Heart right ventricle (tissue), 16 donors: ENCODE measurements around the gene CCNF. TPM values are rescaled to one million over a fixed set of nuclear protein-coding genes. Genes with fewer than 3 reads are reported as not detected.

Source experiments
- ATAC-seq, 8 donors: fragments of 200-7000 bp; cut with Tn5 transposase; one replicate each; pipeline ENCODE4 v1.9.1; 2020; ENCODE audit warnings: mild to moderate bottlenecking in 8 of 8, moderate library complexity in 8 of 8, moderate number of reproducible peaks in 1 of 8
- DNase-seq, 2 donors: peaks; one replicate each; pipeline ENCODE4 v3.0.0-alpha.2; 2020
- H3K27ac ChIP-seq, 10 donors: fragments of 200-600 bp; sonication (generic) in 2 of 10; one replicate each; pipeline versions ENCODE4 v1.5.0 to v1.8.0; 2020 to 2022; ENCODE audit warnings: mild to moderate bottlenecking in 3 of 10
- H3K27me3 ChIP-seq, 7 donors: fragments of 200-600 bp; one replicate each; pipeline ENCODE4 v1.8.0; 2021 to 2022; ENCODE audit warnings: mild to moderate bottlenecking in 2 of 7
- H3K36me3 ChIP-seq, 9 donors: fragments of 200-600 bp; sonication (generic) in 1 of 9; one replicate each; pipeline versions ENCODE4 v1.5.0 to v1.8.0; 2020 to 2022; ENCODE audit warnings: mild to moderate bottlenecking in 2 of 9
- H3K4me1 ChIP-seq, 9 donors: fragments of 200-600 bp; sonication (generic) in 1 of 9; one replicate each; pipeline versions ENCODE4 v1.5.0 to v1.8.0; 2020 to 2022; ENCODE audit warnings: mild to moderate bottlenecking in 4 of 9
- H3K4me3 ChIP-seq, 10 donors: fragments of 200-600 bp; sonication (generic) in 2 of 10; one replicate each; pipeline versions ENCODE4 v1.5.0 to v1.8.0; 2020 to 2022; ENCODE audit warnings: mild to moderate bottlenecking in 7 of 10, moderate library complexity in 2 of 10
- H3K9me3 ChIP-seq, 11 donors: fragments of 200-600 bp in 10 of 11; sonication (generic) in 2 of 11; one replicate each; pipeline versions ENCODE4 v1.5.0 to v1.8.0; 2013 to 2022; ENCODE audit warnings: mild to moderate bottlenecking in 2 of 11, control low read depth in 1 of 11, moderate library complexity in 1 of 11
- CTCF ChIP-seq, 9 donors: fragments of 200-600 bp; sonication (generic) in 2 of 9; IDR thresholded peaks; one replicate each; pipeline versions ENCODE4 v1.5.0 to v1.8.0; 2021 to 2022; ENCODE audit warnings: antibody characterized with exemption in 9 of 9, mild to moderate bottlenecking in 5 of 9, moderate library complexity in 1 of 9
- WGBS, 2 donors: extraction: QIAGEN DNeasy Blood & Tissue Kit; methylation state at CpG; one replicate each; pipeline ENCODE4 v1.1.7; 2013; ENCODE audit warnings: inconsistent platforms in 1 of 2; 5-methylcytosine and 5-hydroxymethylcytosine counted together
- intact Hi-C, 10 donors: fragments of 100-400 bp; cut with DNase I; formaldehyde crosslinking; loops; one replicate each; pipeline versions ENCODE4 v1.11.1 to v1.14.2; 2022
- polyA plus RNA-seq, 2 donors: library from polyadenylated mRNA; stranded (reverse); fragments of 200-250 nt; gene quantifications; one replicate each; pipeline ENCODE4 v1.2.3, GENCODE V29; 2013
- total RNA-seq, 10 donors: library from RNA; stranded (reverse); fragmentation: NEBNext Ultra II Directional in 3 of 10; extraction: Animal tissue kit (Norgen Biotek cat#: 25700) in 3 of 10; gene quantifications; one replicate each; pipeline versions ENCODE4 v1.2.1 to v1.2.4, GENCODE V29; 2021 to 2023
- donor health status: Arrhythmogenic right ventricular cardiomyopathy.
- donor health status: ischemic (EF 13 %, LVEDD 7.1; RV severe dilation, severe dysfunction).
- donor health status: healthy with polysubstance abuse.
- donor health status: DM: no; HTN: yes; CAD: no.
- donor health status: DM: no; HTN: no; CAD: no.
- donor health status: ischemic (EF 25% LVEDD 6.9; RV normal size, moderate dysfunction).
- donor health status: ischemic (EF 25% LVEDD 5.7; RV mildly dilated, moderate dysfunction).
- donor health status: healthy.
- donor health status: DM: yes; HTN: yes; CAD: no.
- donor health status: Ischemic cardiomyopathy.
- donor health status: ischemic (EF 35%, LVEDD 5.7; RV mildly dilated, moderate dysfunction).
- donor health status: nonischemic (EF 11% LVEDD 7.7; RV severe dilation, severe dysfunction).
- donor health status: DM: yes; HTN: yes; CAD: no.
- donor health status: PGD.
- donor health status: ischemic (EF 29% LVEDD 5.4; RV normal size, mild dysfunction).
- donor health status: nonischemic (EF 23%, LVEDD 6.1; RV moderate dilation, normal function).

CCNF gene
- total and polyA plus RNA-seq, 12 donors, result 0.51 to 3.4 (median 0.99) TPM

- H3K27ac ChIP-seq, result no peak overlapping the region
- peaks cover 0 to 44% (median 0%) of the 10 kb centered on the region in 9 donors for H3K36me3 ChIP-seq
- H3K4me3 ChIP-seq, result no peak overlapping the region
- 77 to 81% methylated on average over 7 of the region's 7 CpGs for WGBS, 2 donors
- ATAC-seq, result no peak
- H3K4me1 ChIP-seq, result peaks cover 5 to 16% (median 14%) of the 10 kb centered on the region in 9 donors
- intact Hi-C loops, result loop anchor here in 1 of 10 donors (5.0 kb wide), 1 partner anchor 44 kb away; no protein-coding TSS in a partner anchor
- DNase-seq, result no peak
- no peaks in the 10 kb centered on the region for H3K27me3 ChIP-seq
- H3K9me3 ChIP-seq, result no peaks in the 10 kb centered on the region
- TF ChIP-seq CTCF (IDR thresholded peaks at IDR 0.05), result no peak
These were observed 28.7 kb downstream of the CCNF start for GRCh38 chr16:2457946-2458345.

GRCh38 chr16:2458887-2459646 lies 29.8 kb downstream of the CCNF start:
- TF ChIP-seq CTCF (IDR thresholded peaks at IDR 0.05), result no peak
- Histone ChIP-seq H3K4me3 (peak overlapping the region in 9 of 10 donors; percentile 44 to 76 (median 63)), H3K27ac (peak overlapping the region in 6 of 10 donors; percentile 24 to 59 (median 44)), H3K9me3 (no peaks in the 10 kb centered on the region), H3K4me1 (peaks cover 5 to 16% (median 14%) of the 10 kb centered on the region in 9 donors), H3K36me3 (peaks cover 0 to 33% (median 0%) of the 10 kb centered on the region in 9 donors), H3K27me3 (no peaks in the 10 kb centered on the region)
- intact Hi-C loops, result loop anchor here in 1 of 10 donors (5.0 kb wide), 1 partner anchor 43 kb away; no protein-coding TSS in a partner anchor
- WGBS, 2 donors, result 25% methylated on average over 18 of the region's 18 CpGs
- DNase-seq, result no peak
- peak in 4 of 8 donors; percentile 4 to 30 (median 10) for ATAC-seq

- peaks cover 5 to 16% (median 14%) of the 10 kb centered on the region in 9 donors for H3K4me1 ChIP-seq
- H3K9me3 ChIP-seq, result no peaks in the 10 kb centered on the region
- 0% methylated on average over 50 to 66 of the region's 66 CpGs for WGBS, 2 donors
- H3K27me3 ChIP-seq, result no peaks in the 10 kb centered on the region
- peak within 1 kb of the TSS in 8 of 10 donors; percentile 24 to 72 (median 44) for H3K27ac ChIP-seq
- peak; percentile 96 to 97 for DNase-seq
- no peak for TF ChIP-seq CTCF (IDR thresholded peaks at IDR 0.05)
- H3K4me3 ChIP-seq, result peak within 1 kb of the TSS in 9 of 10 donors; percentile 44 to 76 (median 63)
- peaks cover 0 to 25% (median 0%) of the 10 kb centered on the region in 9 donors for H3K36me3 ChIP-seq
- ATAC-seq, result peak; percentile 95 to 99 (median 99)
- intact Hi-C loops, result loop anchor here in 1 of 10 donors (5.0 kb wide), 1 partner anchor 42 kb away; no protein-coding TSS in a partner anchor
These were observed 30.6 kb downstream of the CCNF start, which contains the start of gene TEDC2 for GRCh38 chr16:2459647-2460390. Gene TEDC2, plus strand, starts transcription at chr16:2460109. Its CDS starts 36 bp downstream, at chr16:2460145.

- peaks cover 5 to 16% (median 14%) of the 10 kb centered on the region in 9 donors for H3K4me1 ChIP-seq
- H3K27me3 ChIP-seq, result no peaks in the 10 kb centered on the region
- H3K4me3 ChIP-seq, result peak overlapping the region in 9 of 10 donors; percentile 44 to 76 (median 63)
- H3K9me3 ChIP-seq, result no peaks in the 10 kb centered on the region
- peaks cover 0 to 20% (median 0%) of the 10 kb centered on the region in 9 donors for H3K36me3 ChIP-seq
- ATAC-seq (no peak), DNase-seq (no peak)
- TF ChIP-seq CTCF (IDR thresholded peaks at IDR 0.05), result no peak
- intact Hi-C loops, result no loop called here
- 3% methylated on average over 19 to 20 of the region's 20 CpGs for WGBS, 2 donors
- H3K27ac ChIP-seq, result peak overlapping the region in 1 of 10 donors; percentile 42
These were observed 31.1 kb downstream of the CCNF start for GRCh38 chr16:2460391-2460713.
